GM23338 (cell line): ENCODE measurements around the gene HAL. TPM values are rescaled to one million over a fixed set of nuclear protein-coding genes. Genes with fewer than 3 reads are reported as not detected.

Experiments
- ATAC-seq: fragments of 200-7000 bp; cut with Tn5 transposase; 3 replicates; pipeline ENCODE4 v1.9.1; 2020
- DNase-seq: peaks from one replicate; pipeline ENCODE4 v3.0.0-alpha.2; 2015; ENCODE audit warnings: low spot score
- H2AFZ ChIP-seq: fragments of 200-600 bp; sonication (generic); 2 replicates; pipeline ENCODE4 v1.8.0; 2016; ENCODE audit warnings: antibody characterized with exemption, mild to moderate bottlenecking, moderate library complexity
- H3F3A ChIP-seq: fragments of 200-600 bp; sonication (generic); replicated peaks from 2 replicates; pipeline ENCODE4 v1.8.0; 2017; ENCODE audit warnings: antibody characterized with exemption, mixed run types, low read depth
- H3K27ac ChIP-seq: fragments of 200-600 bp; sonication (generic); 2 replicates; pipeline ENCODE4 v1.6.1; 2016; ENCODE audit warnings: low read depth
- H3K27me3 ChIP-seq: fragments of 200-600 bp; sonication (generic); 2 replicates; pipeline ENCODE4 v1.8.0; 2016; ENCODE audit warnings: mild to moderate bottlenecking, mixed run types, moderate library complexity; ENCODE audit not compliant: insufficient read depth
- H3K36me3 ChIP-seq: fragments of 200-600 bp; sonication (generic); 2 replicates; pipeline ENCODE4 v1.8.0; 2016; ENCODE audit warnings: mild to moderate bottlenecking; ENCODE audit not compliant: insufficient read depth
- H3K4me1 ChIP-seq: fragments of 200-600 bp; sonication (generic); 2 replicates; pipeline ENCODE4 v1.8.0; 2016; ENCODE audit warnings: mild to moderate bottlenecking, moderate library complexity; ENCODE audit not compliant: insufficient read depth
- H3K4me2 ChIP-seq: fragments of 200-600 bp; sonication (generic); 2 replicates; pipeline ENCODE4 v1.7.1; 2017; ENCODE audit warnings: mixed run types
- H3K4me3 ChIP-seq: fragments of 200-600 bp; sonication (generic); 2 replicates; pipeline ENCODE4 v1.6.1; 2016; ENCODE audit warnings: mixed run types
- H3K79me2 ChIP-seq: fragments of 200-600 bp; sonication (generic); replicated peaks from 2 replicates; pipeline ENCODE4 v1.8.0; 2017; ENCODE audit warnings: mild to moderate bottlenecking; ENCODE audit not compliant: insufficient read depth
- H3K9me2 ChIP-seq: fragments of 200-600 bp; sonication (generic); 2 replicates; pipeline ENCODE4 v1.8.0; 2017; ENCODE audit not compliant: insufficient read depth
- H4K20me1 ChIP-seq: fragments of 200-600 bp; sonication (generic); replicated peaks from 2 replicates; pipeline ENCODE4 v1.8.0; 2017; ENCODE audit warnings: mild to moderate bottlenecking; ENCODE audit not compliant: insufficient read depth
- H3K27ac Mint-ChIP-seq: 2 replicates; pipeline ENCODE4 v1.8.0; 2020; ENCODE audit warnings: inconsistent platforms, mild to moderate bottlenecking, moderate library complexity, mixed read lengths
- H3K27me3 Mint-ChIP-seq: 3 replicates; pipeline ENCODE4 v1.8.0; 2022; ENCODE audit warnings: low read depth, mild to moderate bottlenecking, moderate library complexity, mixed read lengths, inconsistent platforms; ENCODE audit not compliant: insufficient read depth, poor library complexity
- H3K36me3 Mint-ChIP-seq: 3 replicates; pipeline ENCODE4 v1.8.0; 2021; ENCODE audit warnings: low read depth, mild to moderate bottlenecking, inconsistent platforms, moderate library complexity, mixed read lengths
- H3K4me1 Mint-ChIP-seq: 3 replicates; pipeline ENCODE4 v1.8.0; 2020; ENCODE audit warnings: mild to moderate bottlenecking, inconsistent platforms, mixed read lengths
- H3K4me3 Mint-ChIP-seq: 3 replicates; pipeline ENCODE4 v1.8.0; 2021; ENCODE audit warnings: moderate library complexity, mild to moderate bottlenecking, inconsistent platforms, mixed read lengths
- H3K9me3 Mint-ChIP-seq: 3 replicates; pipeline ENCODE4 v1.8.0; 2020; ENCODE audit warnings: moderate library complexity, mild to moderate bottlenecking, inconsistent platforms, mixed read lengths
- CREB1 ChIP-seq: fragments of 250-450 bp; sonication (Bioruptor Pico); IDR thresholded peaks from 2 replicates; pipeline ENCODE4 v1.5.0; 2020; ENCODE audit warnings: low read depth, mild to moderate bottlenecking, moderate library complexity
- EZH2 ChIP-seq: fragments of 200-600 bp; sonication (generic); IDR thresholded peaks from one replicate; pipeline ENCODE4 v1.8.0; 2017; ENCODE audit warnings: antibody characterized with exemption, mild to moderate bottlenecking, low read depth; ENCODE audit not compliant: unreplicated experiment
- EZH2phosphoT487 ChIP-seq: fragments of 200-600 bp; sonication (generic); IDR thresholded peaks from one replicate; pipeline ENCODE4 v1.8.1; 2018; ENCODE audit warnings: antibody characterized with exemption; ENCODE audit not compliant: unreplicated experiment
- JUNB ChIP-seq: IDR thresholded peaks from one replicate; pipeline ENCODE4 v1.6.1; 2016; ENCODE audit warnings: antibody characterized with exemption; ENCODE audit not compliant: unreplicated experiment
- NANOG ChIP-seq: IDR thresholded peaks from 2 replicates; pipeline ENCODE4 v1.6.1; 2016; ENCODE audit warnings: antibody characterized with exemption, borderline replicate concordance
- POLR2AphosphoS5 ChIP-seq: IDR thresholded peaks from 2 replicates; pipeline ENCODE4 v1.6.1; 2016; ENCODE audit warnings: antibody characterized with exemption, low read depth
- STAT1 ChIP-seq: IDR thresholded peaks from one replicate; pipeline ENCODE4 v1.6.1; 2016; ENCODE audit warnings: antibody characterized with exemption; ENCODE audit not compliant: unreplicated experiment
- ZNF114 ChIP-seq: fragments of 250-450 bp; sonication (Bioruptor Pico); IDR thresholded peaks from 2 replicates; pipeline ENCODE4 v1.5.0; 2020; ENCODE audit warnings: mild to moderate bottlenecking, moderate library complexity
- ZNF331 ChIP-seq: fragments of 250-450 bp; sonication (Bioruptor Pico); IDR thresholded peaks from 2 replicates; pipeline ENCODE4 v1.5.0; 2020; ENCODE audit warnings: low read depth, mild to moderate bottlenecking, moderate library complexity
- polyA plus RNA-seq: library from polyadenylated mRNA; unstranded; fragments of >200 nt; fragmentation: Nextera tagmentation; extraction: Ambion mirVana; gene quantifications from 2 replicates; pipeline ENCODE4 v1.2.1, GENCODE V29; 2016
- total RNA-seq: library from RNA; depleted of rRNA; stranded (reverse); fragments of >200 nt; shearing (Covaris generic); gene quantifications from 2 replicates; pipeline ENCODE4 v1.2.3, GENCODE V29; 2014
- TF ChIP-seq, protein P1 (sequence below): fragments of 250-450 bp; sonication (Bioruptor Pico); IDR thresholded peaks from 2 replicates; pipeline ENCODE4 v1.5.0; 2020; ENCODE audit warnings: mild to moderate bottlenecking, moderate library complexity
- TF ChIP-seq, protein P2 (sequence below): IDR thresholded peaks from one replicate; pipeline ENCODE4 v1.6.1; 2018; ENCODE audit warnings: antibody characterized with exemption; ENCODE audit not compliant: unreplicated experiment
- TF ChIP-seq, protein P3 (sequence below): IDR thresholded peaks from 2 replicates; pipeline ENCODE4 v1.6.1; 2016; ENCODE audit warnings: antibody characterized with exemption
- TF ChIP-seq, protein P4 (sequence below), 2 experiments: fragments of 200-600 bp in 1 of 2; sonication (generic) in 1 of 2; conservative IDR thresholded peaks; 2 replicates each; pipeline versions ENCODE4 v1.5.1 to v1.6.1; 2016 to 2017; ENCODE audit warnings: antibody characterized with exemption in 2 of 2, low read depth in 2 of 2, mild to moderate bottlenecking in 2 of 2, moderate library complexity in 1 of 2

The HAL gene
- total and polyA plus RNA-seq, 2 experiments from 2014 or later, result 0.17 to 0.24 TPM

DNA sequence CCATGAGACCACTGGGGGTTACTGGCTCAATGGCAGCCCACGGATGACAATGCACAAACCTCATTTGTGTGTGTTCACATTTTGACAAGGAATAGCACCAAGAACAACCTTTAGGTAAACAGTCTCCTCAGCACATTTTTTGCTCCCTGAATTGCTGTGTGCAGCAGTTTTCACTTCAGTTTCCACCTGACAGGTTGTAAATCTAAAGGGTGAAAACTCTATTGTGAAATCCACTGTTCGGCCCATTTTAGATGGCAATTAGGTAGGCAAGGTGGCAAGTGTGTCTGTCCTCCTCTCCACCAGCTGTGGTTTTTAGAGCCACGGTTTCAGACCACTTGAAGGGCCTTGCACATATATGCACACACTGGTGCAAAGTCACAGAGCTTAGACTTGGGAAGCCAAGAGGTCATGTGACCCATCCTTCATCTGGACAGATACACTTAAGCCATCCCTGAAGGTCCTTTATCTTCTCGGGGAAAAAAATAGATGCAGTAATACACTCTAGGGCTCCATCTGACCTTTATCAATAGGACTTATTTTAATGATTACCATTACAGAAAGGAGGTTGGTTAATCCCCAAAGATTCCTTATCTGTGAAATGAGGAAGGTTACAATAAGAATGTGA, 23.2 kb downstream of the HAL start:
- Histone ChIP-seq H3K27ac (no peak overlapping the region), H3K27me3 (no peaks in the 10 kb centered on the region), H3K79me2 (no peaks in the 10 kb centered on the region), H4K20me1 (no peaks in the 10 kb centered on the region), H3K4me2 (no peak overlapping the region), H3K36me3 (no peaks in the 10 kb centered on the region), H3K4me3 (no peak overlapping the region), H3F3A (no peaks in the 10 kb centered on the region), H2AFZ (no peak overlapping the region; the same call in 1 of the 2 replicates), H3K4me1 (0 out of 2 replicates have a peak, but pooled peaks cover 3% of the 10 kb centered on the region), H3K9me2 (no peaks in the 10 kb centered on the region)
- TF ChIP-seq JUNB, result no peak
- TF ChIP-seq, protein P1, sequence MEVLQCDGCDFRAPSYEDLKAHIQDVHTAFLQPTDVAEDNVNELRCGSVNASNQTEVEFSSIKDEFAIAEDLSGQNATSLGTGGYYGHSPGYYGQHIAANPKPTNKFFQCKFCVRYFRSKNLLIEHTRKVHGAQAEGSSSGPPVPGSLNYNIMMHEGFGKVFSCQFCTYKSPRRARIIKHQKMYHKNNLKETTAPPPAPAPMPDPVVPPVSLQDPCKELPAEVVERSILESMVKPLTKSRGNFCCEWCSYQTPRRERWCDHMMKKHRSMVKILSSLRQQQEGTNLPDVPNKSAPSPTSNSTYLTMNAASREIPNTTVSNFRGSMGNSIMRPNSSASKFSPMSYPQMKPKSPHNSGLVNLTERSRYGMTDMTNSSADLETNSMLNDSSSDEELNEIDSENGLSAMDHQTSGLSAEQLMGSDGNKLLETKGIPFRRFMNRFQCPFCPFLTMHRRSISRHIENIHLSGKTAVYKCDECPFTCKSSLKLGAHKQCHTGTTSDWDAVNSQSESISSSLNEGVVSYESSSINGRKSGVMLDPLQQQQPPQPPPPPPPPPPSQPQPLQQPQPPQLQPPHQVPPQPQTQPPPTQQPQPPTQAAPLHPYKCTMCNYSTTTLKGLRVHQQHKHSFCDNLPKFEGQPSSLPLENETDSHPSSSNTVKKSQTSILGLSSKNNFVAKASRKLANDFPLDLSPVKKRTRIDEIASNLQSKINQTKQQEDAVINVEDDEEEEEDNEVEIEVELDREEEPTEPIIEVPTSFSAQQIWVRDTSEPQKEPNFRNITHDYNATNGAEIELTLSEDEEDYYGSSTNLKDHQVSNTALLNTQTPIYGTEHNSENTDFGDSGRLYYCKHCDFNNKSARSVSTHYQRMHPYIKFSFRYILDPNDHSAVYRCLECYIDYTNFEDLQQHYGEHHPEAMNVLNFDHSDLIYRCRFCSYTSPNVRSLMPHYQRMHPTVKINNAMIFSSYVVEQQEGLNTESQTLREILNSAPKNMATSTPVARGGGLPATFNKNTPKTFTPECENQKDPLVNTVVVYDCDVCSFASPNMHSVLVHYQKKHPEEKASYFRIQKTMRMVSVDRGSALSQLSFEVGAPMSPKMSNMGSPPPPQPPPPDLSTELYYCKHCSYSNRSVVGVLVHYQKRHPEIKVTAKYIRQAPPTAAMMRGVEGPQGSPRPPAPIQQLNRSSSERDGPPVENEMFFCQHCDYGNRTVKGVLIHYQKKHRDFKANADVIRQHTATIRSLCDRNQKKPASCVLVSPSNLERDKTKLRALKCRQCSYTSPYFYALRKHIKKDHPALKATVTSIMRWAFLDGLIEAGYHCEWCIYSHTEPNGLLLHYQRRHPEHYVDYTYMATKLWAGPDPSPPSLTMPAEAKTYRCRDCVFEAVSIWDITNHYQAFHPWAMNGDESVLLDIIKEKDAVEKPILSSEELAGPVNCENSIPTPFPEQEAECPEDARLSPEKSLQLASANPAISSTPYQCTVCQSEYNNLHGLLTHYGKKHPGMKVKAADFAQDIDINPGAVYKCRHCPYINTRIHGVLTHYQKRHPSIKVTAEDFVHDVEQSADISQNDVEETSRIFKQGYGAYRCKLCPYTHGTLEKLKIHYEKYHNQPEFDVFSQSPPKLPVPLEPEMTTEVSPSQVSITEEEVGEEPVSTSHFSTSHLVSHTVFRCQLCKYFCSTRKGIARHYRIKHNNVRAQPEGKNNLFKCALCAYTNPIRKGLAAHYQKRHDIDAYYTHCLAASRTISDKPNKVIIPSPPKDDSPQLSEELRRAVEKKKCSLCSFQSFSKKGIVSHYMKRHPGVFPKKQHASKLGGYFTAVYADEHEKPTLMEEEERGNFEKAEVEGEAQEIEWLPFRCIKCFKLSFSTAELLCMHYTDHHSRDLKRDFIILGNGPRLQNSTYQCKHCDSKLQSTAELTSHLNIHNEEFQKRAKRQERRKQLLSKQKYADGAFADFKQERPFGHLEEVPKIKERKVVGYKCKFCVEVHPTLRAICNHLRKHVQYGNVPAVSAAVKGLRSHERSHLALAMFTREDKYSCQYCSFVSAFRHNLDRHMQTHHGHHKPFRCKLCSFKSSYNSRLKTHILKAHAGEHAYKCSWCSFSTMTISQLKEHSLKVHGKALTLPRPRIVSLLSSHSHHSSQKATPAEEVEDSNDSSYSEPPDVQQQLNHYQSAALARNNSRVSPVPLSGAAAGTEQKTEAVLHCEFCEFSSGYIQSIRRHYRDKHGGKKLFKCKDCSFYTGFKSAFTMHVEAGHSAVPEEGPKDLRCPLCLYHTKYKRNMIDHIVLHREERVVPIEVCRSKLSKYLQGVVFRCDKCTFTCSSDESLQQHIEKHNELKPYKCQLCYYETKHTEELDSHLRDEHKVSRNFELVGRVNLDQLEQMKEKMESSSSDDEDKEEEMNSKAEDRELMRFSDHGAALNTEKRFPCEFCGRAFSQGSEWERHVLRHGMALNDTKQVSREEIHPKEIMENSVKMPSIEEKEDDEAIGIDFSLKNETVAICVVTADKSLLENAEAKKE (CRISPR knock-in tag), result no peak
- no peak for TF ChIP-seq STAT1
- TF ChIP-seq POLR2AphosphoS5, result no peak
- TF ChIP-seq EZH2, result no peak
- TF ChIP-seq ZNF114 (CRISPR knock-in tag), result no peak
- TF ChIP-seq, protein P2, sequence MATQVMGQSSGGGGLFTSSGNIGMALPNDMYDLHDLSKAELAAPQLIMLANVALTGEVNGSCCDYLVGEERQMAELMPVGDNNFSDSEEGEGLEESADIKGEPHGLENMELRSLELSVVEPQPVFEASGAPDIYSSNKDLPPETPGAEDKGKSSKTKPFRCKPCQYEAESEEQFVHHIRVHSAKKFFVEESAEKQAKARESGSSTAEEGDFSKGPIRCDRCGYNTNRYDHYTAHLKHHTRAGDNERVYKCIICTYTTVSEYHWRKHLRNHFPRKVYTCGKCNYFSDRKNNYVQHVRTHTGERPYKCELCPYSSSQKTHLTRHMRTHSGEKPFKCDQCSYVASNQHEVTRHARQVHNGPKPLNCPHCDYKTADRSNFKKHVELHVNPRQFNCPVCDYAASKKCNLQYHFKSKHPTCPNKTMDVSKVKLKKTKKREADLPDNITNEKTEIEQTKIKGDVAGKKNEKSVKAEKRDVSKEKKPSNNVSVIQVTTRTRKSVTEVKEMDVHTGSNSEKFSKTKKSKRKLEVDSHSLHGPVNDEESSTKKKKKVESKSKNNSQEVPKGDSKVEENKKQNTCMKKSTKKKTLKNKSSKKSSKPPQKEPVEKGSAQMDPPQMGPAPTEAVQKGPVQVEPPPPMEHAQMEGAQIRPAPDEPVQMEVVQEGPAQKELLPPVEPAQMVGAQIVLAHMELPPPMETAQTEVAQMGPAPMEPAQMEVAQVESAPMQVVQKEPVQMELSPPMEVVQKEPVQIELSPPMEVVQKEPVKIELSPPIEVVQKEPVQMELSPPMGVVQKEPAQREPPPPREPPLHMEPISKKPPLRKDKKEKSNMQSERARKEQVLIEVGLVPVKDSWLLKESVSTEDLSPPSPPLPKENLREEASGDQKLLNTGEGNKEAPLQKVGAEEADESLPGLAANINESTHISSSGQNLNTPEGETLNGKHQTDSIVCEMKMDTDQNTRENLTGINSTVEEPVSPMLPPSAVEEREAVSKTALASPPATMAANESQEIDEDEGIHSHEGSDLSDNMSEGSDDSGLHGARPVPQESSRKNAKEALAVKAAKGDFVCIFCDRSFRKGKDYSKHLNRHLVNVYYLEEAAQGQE, result no peak
- TF ChIP-seq EZH2phosphoT487, result no peak
- no peak for TF ChIP-seq CREB1 (CRISPR knock-in tag)
- TF ChIP-seq, protein P3, sequence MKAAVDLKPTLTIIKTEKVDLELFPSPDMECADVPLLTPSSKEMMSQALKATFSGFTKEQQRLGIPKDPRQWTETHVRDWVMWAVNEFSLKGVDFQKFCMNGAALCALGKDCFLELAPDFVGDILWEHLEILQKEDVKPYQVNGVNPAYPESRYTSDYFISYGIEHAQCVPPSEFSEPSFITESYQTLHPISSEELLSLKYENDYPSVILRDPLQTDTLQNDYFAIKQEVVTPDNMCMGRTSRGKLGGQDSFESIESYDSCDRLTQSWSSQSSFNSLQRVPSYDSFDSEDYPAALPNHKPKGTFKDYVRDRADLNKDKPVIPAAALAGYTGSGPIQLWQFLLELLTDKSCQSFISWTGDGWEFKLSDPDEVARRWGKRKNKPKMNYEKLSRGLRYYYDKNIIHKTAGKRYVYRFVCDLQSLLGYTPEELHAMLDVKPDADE, result no peak
- TF ChIP-seq, protein P4, sequence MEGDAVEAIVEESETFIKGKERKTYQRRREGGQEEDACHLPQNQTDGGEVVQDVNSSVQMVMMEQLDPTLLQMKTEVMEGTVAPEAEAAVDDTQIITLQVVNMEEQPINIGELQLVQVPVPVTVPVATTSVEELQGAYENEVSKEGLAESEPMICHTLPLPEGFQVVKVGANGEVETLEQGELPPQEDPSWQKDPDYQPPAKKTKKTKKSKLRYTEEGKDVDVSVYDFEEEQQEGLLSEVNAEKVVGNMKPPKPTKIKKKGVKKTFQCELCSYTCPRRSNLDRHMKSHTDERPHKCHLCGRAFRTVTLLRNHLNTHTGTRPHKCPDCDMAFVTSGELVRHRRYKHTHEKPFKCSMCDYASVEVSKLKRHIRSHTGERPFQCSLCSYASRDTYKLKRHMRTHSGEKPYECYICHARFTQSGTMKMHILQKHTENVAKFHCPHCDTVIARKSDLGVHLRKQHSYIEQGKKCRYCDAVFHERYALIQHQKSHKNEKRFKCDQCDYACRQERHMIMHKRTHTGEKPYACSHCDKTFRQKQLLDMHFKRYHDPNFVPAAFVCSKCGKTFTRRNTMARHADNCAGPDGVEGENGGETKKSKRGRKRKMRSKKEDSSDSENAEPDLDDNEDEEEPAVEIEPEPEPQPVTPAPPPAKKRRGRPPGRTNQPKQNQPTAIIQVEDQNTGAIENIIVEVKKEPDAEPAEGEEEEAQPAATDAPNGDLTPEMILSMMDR (conservative IDR thresholded peaks at IDR 0.05; ENCODE audit: low read depth in 2 of 2), result no peak
- TF ChIP-seq NANOG, result no peak
- no peak for TF ChIP-seq ZNF331
- Mint-ChIP-seq H3K36me3 (peaks cover 11% of the 10 kb centered on the region), H3K9me3 (peaks cover 11% of the 10 kb centered on the region), H3K27me3 (peaks cover 4% of the 10 kb centered on the region), H3K4me1 (peaks cover 18% of the 10 kb centered on the region), H3K27ac (no peak overlapping the region), H3K4me3 (no peak overlapping the region)
- no peak for ATAC-seq
- no peak for DNase-seq
